HG03060 (cell line): ENCODE results near the gene TTC24.
"Not testable (repeated sequence)": the region's sequence is repeated elsewhere in the genome, so short reads cannot be mapped to it uniquely, and the experiment has no call there.

ENCODE experiments used
- ATAC-seq: cut with Tn5 transposase; IDR thresholded peaks from one replicate; pipeline ENCODE4 v1.9.1; 2021; ENCODE audit warnings: low read depth, moderate number of reproducible peaks; ENCODE audit not compliant: unreplicated experiment

The TTC24 gene

DNA sequence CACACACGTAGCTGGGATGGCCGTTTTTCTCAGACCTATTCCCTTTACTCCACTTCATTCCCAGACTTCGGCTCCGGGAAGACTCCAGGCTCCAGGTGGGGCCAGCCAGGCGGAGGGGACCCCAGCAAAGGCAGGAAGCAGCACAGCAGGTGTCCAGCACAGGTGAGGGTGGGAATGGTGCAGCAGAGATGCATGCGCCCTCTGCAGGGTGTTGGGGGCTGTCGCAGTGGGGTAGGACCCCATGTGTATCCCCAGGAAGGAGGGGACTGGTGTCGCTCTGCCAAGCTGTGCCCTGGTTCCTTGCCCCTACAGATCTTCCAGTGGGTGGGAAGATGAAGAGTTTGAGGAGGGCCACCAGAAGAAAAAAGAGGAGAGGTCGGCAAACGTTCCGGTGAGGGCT, 5.3 kb downstream of the TTC24 start:
- no peak for ATAC-seq

DNA sequence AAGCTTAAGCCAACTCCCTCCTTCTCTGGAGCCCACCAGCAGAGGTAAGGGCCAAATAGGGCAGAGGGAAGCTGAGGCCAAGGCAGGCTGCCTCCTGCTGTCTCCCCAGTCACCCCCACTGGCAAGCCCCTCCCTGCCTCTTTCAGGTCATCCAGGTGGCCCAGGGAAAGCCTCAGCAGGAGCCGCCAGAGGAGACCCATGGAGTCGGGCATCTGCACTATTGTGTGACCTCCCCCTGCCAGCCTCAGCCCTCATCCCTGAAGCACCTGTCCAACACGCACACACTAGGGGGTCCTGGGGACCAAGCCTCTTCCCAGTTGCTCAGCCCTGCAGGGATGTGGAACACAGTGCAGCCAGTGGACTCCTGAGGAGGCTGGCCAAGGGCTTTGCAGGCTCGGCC, 6.8 kb downstream of the TTC24 start:
- no peak for ATAC-seq

DNA sequence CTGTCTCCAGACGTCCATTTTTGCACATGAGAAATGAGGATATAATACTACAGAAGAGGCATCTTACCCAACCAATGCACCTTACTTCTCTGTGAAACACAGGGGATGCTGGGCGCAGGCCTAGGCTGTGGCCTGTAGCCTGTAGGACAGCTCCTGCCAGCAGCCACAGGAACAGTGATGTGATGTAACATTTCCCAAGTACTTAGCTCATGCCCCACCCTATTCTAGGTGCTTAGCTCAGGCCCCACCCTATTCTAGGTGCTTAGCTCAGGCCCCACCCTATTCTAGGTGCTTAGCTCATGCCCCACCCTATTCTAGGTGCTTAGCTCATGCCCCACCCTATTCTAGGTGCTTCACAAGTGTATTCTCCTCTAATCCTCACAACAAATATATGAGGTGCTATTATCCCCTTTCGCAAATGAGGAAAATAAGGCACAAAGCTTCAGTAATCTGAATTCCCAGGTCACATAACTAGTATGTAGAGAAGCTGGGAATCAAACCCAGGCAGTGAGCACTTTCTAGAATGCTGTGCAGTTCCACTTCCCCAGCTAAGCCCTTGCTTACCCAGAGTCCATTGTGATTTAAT, 7.5 kb downstream of the TTC24 start:
- no peak for ATAC-seq

DNA sequence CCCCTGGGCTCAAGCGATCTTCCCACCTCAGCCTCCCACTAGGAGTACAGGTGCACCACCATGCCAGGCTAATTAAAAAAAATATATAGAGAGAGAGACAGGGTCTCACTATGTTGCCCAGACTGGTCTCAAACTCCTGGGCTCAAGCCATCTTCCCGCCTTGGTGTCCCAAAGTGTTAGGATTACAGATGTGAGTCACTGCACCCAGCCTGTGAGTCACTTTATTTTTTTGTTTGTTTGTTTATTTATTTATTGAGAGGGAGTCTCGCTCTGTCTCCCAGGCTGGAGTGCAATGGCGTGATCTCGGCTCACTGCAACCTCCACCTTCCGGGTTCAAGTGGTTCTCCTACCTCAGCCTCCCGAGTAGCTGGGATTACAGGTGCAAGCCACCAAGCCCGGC, 8.4 kb downstream of the TTC24 start:
- ATAC-seq = not testable (repeated sequence)

DNA sequence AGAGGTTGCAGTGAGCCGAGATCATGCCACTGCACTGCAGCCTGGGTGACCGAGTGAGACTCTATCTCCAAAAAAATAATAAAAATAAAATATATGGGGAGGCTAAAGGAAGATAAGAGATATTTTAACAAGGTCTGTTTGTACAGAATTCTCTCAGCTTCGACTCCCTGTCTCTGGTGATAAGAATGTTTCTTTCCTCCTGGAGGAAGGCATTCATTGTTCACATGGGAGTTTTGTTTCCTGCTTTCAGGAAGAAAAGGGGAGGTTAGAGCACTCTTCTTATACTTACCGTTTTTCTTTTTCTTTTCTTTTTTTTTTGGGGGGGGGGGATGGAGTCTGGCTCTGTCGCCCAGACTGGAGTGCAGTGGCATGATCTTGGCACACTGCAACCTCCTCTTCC, 10.0 kb downstream of the TTC24 start:
- ATAC-seq = no peak

DNA sequence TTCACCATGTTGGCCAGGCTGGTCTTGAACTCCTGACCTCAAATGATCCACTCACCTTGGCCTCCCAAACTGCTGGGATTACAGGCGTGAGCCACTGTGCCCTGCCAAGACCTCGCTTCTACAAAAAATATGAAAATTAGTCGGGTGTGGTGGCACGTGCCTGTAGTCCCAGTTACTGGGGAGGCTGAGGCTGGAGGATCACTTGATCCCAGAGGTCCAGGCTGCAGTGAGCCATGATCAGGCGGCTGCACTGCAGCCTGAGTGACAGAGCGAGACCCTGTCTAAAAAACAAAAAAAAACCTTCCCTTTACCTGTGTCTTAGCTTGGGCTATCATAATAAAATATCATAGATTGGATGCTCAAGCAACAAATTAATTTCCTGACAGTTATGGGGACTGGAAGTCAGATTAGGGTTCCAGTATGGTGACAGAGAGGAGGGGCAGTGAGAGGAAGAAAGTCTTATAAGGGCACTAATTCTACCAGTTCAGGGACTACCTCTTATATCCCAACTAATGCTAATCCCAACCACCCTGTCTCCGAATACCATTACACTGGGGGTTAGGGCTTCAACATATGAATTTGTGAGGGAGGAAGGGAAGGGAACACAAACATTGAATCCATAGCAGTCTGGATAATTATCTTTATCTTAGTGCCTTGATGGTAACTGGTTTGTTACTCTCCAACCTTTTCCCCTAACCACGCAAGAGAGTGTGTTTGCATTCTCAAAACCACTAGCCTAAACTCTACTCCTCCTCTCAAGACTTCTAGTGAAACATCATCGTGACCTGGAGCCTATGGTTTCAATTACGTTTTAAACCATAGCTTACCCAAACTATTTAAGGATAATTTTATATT, 11.0 kb downstream of the TTC24 start:
- ATAC-seq = no peak

DNA sequence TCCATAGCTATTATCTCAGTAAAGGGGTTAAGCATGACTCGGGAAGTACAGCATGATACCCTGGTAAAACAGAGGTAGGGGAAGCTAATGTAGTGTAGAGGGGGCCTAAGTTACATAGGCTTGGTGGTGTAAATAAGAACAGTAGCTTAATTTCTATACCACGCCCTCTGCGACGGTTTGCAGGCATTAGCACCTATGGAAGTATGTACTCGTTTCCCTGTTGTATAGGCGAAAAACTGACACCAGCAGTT, 11.6 kb downstream of the TTC24 start:
- no peak for ATAC-seq

DNA sequence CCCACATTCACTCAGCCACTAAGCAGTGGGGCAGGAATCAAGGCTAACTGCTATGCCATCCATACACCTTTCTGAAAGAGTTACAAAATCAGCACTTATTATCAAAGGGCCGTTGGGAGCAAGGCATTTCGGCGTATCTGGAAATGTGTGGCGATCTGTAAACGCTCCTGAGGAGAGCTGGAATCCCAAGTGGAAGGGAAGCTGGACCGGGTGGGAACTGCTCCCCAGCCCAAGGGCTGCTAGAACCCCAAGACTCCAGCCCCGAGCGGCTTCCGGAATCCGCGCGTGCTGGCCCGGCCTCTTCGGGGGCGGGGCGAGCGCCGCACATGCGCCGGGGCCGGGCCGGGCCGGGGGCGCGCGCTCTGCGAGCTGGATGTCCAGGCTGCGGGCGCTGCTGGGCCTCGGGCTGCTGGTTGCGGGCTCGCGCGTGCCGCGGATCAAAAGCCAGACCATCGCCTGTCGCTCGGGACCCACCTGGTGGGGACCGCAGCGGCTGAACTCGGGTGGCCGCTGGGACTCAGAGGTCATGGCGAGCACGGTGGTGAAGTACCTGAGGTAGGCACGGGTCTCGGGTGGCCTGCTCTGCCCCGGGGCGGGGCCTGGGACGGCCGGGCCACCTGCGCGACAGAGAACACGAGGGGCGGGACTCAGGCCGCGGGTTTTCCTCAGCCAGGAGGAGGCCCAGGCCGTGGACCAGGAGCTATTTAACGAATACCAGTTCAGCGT, 12.1 kb downstream of the TTC24 start, which contains the start of gene NAXE:
Gene NAXE, plus strand, starts transcription at position 345 of the 726 bp plus-strand sequence. Its CDS starts 29 bp downstream, at position 374.
- ATAC-seq = no peak

DNA sequence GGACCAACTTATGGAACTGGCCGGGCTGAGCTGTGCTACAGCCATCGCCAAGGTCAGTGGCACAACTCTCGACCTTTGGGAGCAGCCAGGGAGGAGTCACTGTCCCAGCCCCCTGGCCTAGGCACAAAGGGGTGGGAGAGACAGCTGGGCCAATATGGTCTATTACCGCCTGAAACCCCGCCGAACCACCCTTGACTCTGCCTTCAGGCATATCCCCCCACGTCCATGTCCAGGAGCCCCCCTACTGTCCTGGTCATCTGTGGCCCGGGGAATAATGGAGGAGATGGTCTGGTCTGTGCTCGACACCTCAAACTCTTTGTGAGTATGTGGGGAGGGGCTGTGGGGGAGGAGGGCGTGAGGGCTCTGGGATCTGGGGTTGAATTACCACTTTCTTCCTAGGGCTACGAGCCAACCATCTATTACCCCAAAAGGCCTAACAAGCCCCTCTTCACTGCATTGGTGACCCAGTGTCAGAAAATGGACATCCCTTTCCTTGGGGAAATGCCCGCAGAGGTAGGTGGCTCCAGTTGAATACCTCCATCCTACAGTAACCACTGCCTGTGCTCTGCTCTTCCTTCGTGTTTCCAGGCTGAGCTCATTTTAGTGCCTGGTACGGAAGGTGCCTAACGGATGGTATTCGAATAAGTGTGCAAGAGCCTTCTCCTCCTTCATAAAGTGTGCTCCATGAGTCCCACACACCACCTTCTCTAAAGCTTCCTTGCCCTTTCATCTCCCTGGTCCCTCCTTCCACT, 12.8 kb downstream of the TTC24 start:
- ATAC-seq = no peak

DNA sequence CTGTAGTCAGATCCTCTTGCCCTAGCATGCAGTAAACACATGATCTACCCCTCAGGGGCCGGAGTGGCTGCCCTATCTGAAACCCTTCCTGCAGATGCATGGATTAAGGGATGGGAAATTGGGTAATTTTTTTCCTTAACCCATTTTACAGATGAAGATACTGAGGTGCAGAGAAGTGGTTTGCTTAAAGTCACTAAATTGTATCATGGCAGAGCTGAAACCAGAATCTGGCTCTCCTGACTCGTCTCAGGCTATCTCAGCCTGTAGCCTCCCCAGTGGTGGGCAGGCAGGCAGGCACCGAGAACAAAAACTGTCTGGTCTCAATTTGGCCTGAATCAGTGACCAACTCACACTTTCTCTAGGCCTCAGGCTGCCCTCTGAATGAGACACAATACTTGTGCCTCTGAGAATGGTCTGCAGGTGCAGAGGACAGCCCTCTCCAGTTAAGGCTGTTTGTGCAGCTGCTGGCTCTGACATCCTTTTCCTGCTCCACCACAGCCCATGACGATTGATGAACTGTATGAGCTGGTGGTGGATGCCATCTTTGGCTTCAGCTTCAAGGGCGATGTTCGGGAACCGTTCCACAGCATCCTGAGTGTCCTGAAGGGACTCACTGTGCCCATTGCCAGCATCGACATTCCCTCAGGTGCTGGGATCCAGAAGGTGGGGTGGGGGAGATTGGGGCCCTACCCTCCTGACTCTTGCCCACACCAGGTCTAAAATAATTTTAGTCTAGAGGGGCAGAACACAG, 13.6 kb downstream of the TTC24 start:
- no peak for ATAC-seq

DNA sequence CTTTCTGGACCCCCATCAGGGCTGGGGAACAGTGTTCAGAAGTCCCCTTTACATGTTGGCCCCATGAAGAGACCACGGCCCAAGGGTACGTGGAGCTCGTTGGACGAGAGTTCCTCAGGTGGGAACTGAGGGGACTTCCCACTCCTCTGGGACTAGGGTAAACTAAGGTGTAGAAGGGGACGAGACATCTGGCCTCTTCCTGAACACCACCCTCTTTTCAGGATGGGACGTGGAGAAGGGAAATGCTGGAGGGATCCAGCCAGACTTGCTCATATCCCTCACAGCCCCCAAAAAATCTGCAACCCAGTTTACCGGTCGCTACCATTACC, 14.1 kb downstream of the TTC24 start:
- ATAC-seq = no peak

DNA sequence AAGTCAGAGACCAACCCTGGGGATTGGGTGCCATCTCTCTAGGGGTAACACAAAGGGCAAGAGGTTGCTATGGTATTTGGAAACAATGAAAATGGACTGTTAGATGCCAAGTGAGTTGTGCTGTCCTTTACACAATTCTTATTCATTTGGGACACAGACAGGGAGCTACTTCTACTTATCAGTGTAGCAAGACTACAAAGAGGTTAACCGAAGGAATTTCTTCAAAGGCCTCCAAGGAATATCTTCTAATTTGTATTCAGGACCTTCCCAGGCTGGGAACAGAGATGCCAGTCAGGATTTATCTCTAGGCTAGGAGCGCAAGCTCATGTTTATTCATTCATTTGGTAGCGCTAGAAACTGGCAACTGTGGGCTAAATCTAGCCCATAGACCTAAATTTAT, 14.7 kb downstream of the TTC24 start:
- ATAC-seq = no peak

DNA sequence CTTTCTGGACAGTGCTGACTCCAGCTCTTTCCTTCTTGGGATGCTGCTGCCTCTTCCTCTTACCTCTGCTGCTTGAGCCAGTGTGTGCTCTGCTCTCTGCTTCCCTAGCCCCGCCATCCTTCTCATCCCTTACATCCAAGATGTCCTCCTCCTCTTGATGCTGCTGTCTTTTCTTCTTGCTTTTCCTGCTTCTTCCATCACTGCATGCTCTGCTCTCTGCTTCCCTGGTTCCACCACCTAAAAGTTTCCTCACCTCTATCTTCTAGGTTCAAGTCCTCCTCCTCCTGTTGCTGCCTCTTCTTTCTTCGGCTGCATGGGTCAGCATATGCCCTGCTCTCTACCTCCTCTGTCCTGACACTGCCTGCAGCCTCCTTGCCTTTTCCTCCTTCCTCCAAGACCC, 15.5 kb downstream of the TTC24 start:
- ATAC-seq = no peak

DNA sequence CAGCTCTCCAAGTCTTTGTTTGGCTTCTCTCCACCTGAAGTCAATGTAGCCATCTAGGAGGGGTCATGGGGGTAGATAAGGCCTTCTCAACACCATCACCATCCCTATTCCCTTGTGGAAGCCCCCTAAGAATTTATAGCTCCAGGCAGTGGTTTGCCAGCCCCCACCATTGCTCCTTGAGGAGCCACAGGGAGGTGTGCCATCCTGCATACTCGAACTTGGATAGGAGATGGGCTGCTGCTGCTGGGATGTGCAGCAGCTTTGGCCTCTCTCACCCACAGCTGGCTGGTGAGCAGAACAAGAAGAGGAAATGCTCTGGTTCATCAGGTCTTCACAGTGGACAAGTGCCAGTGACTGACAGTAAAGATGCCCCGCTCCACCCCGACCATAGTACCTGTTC, 16.9 kb downstream of the TTC24 start:
- no peak for ATAC-seq

DNA sequence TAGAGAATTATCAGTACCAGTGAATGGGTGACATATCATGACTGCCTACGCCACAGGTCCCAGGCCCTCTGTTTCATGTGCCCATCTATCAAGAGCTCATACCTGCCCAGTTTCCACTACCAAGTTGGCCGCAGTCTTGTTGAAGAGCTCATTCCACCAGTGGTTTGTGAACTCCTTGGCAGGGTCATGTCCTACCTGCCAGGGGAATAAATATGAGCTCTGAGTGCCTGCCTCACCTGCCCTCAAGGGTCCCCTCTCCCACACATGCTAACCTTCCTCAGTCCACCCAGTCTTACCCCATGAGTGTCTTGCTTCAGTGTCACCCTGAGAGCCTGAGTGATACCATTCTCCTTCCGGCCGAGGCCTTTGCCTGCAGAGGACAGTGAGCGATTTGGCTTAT, 18.6 kb downstream of the TTC24 start:
- no peak for ATAC-seq

DNA sequence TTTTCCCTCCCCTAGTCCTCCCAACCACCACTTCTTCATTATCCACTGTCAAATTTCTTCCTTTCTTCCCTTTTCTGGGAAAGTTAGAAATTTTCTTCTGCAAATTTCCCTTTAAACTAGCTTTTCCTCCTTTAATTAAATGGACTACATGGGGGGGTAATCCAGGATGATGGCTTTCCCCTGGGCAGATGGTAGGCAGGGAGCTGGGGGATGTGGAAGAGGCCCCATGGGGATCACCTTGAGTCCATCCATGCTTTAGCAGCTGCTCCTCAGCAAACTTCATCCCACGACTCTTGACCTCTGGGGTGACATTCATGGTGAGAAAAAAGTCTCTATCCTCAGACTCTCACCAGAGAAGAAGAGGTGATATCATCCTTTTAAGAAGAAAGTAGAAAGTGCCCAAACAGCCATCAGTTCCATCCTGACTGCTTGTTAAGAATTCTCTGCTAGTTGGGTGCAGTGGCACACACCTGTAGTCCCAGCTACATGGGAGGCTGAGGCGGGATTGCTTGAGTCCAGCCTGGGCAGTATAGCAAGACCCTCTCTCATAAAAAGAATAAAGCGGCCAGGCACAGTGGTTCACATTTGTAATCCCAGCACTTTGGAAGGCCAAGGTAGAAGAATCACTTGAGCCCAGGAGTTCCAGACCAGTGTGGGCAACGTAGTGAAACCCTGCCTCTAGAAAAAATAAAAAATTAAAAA, 19.4 kb downstream of the TTC24 start:
- ATAC-seq = no peak

DNA sequence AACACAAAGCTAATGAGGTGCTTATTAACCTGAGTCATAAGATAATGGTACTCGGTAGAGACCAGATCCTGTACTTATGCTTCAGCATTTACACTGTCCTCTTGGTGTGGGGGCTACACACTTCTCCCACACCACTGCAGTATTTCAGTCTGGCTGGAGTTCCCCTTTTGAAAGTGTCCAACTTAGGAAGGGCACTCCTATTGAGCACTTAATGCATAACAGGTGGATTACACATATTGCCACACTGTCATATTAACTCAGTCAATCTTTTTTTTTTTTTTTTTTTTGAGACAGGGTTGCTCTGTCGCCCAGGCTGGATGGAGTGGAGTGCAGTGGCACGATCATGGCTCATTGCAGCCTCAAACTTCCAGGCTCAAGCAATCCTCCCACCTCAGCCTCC, 20.3 kb downstream of the TTC24 start:
- ATAC-seq = no peak

DNA sequence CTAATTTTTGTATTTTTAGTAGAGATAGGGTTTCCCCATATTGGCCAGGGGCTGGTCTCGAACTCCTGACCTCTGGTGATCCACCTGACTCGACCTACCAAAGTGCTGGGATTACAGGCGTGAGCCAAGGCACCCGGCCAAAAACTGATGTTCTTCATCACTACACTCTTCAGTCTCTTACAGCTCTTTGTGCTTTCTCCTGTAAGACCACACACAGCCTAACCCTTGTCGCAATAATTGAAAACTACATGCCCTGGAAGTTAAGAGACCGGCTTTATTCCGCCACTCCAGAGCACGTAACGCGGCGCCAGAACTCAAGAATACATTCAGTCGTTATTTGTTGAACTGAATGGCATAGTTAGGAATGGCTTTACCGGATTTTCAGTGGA, 21.2 kb downstream of the TTC24 start:
- no peak for ATAC-seq

DNA sequence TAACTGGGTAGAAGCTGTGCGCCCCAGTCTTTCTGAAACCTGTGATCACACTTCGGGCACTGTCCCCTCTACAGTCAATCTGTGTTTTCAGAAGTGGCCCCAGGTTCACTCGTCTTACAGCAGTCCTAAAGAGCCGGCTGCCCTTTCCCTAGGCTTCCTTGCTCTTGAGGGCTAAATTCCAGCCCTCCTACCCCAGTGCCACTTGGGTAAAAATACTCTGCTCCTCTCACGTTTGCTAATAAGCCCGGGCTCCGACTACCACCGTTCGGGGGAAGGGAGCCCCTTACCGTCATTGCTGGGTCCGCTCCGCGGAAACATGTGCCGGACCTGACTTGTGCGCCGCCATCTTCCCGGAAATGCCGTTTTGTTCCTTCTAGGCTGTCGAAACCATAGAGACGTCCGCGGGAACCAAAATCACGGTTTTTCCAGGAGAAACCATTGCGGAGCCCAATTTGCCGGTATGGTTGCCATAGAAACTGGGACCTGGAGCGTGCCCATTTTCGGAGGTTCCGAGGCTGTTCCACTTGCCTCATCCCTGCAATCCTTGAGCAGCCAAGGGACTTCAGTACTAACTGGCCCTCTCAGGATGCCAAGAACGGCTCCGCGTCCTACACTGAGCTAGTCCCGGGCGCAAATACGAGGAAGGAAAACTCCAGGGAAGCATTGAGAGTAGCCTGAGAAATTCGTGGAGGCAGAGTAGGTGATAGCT, 21.8 kb downstream of the TTC24 start, which contains the start of gene GPATCH4:
Gene GPATCH4, minus strand, starts transcription at position 358 of the 709 bp plus-strand sequence.
- ATAC-seq = no peak
